GM21381 (cell line): ENCODE measurements around the gene ARPC5L.
"Not testable (repeated sequence)": the region's sequence is repeated elsewhere in the genome, so short reads cannot be mapped to it uniquely, and the experiment has no call there.

Experiments
- ATAC-seq: cut with Tn5 transposase; IDR thresholded peaks from one replicate; pipeline ENCODE4 v1.9.1; 2021; ENCODE audit warnings: mild to moderate bottlenecking, moderate library complexity; ENCODE audit not compliant: unreplicated experiment

The ARPC5L gene

DNA sequence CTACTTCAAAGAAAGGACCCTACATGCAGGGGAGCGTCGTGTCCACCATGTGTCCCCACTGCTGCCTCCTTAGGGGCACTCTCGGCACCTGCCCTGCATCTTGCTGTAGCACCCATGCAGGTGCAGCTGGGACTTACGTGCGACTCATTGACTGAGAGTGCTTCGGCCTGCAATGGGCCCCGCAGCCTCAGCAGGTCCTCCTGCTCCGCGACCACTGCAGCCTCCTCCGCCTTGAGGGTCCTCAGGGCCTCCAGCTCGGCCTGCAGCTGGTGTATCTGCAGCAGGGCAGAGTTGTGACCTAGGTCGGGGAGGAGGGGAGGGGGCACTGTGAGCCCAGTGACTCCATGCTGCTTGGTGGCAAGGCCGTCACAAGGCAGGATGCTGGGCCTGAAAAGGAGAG, 27.1 kb downstream of the ARPC5L start:
- ATAC-seq = no peak

DNA sequence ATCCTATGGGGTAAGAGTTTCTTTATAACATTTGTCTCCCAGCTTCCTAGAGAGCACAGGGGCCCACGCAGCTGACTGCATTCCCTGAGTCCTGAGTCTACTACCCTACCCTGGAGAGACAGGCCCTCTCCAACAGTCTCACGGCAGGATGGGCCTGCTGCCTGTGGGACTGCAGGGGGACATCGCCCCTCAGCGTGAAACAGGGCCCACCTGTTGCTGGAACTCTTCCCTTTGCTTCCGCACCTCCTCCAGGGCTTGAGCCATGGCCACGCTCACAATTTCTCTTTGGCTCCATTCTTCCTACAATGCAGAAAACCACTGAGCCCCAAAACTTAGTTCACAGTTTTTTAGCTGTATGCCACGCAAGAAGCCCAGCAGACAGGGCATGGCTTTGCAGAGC, 28.2 kb downstream of the ARPC5L start:
- no peak for ATAC-seq

- no peak for ATAC-seq
Observed at GRCh38 chr9:124894035-124894740, 32.3 kb downstream of the ARPC5L start.

GRCh38 chr9:124894741-124895170, 32.8 kb downstream of the ARPC5L start:
- no peak for ATAC-seq

DNA sequence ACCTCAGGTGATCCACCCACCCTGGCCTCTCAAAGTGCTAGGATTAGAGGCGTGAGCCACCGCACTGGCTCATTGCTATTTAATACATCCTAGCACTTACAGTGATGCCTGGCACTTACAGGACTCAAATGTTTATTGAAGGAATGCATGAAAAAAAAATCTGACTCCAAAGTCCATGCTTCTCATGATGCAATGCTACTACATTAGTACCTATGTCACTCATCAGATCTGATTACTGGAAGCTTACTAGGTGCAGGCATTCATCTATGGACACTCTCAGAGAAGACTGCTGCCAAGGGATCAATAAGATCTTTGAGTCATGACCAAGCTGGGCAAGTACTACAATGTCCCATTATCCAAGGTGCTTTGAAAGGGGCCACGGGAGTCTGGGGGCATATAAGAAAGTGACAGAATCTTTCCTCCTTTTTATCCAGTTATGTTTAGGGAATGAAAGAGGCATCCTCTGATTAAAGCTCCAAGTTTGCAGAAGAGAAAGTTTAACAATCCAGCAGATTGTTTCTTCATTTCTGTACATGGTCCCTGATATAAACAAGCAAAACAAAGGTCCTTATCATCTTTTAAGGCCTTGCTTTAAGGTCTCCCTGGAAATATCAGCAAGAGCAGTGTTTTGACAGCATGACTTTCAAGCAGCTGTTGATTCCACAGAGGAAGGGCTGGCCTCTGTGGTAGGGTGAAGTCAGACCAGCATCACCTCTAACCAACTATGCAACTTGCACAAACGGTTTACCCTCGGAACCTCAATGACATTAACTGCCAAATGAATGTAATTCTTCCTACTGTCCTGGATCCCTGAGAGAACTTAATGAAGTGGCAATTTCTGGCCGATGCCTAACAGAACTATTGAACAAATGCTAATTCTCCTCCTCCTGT, 35.9 kb downstream of the ARPC5L start:
- no peak for ATAC-seq

- no peak for ATAC-seq
Observed at GRCh38 chr9:124899845-124900244, 37.9 kb downstream of the ARPC5L start.

GRCh38 chr9:124906966-124907365, 45.0 kb downstream of the ARPC5L start:
- ATAC-seq = no peak

- ATAC-seq = no peak
Observed at GRCh38 chr9:124908098-124908497, 46.2 kb downstream of the ARPC5L start.

DNA sequence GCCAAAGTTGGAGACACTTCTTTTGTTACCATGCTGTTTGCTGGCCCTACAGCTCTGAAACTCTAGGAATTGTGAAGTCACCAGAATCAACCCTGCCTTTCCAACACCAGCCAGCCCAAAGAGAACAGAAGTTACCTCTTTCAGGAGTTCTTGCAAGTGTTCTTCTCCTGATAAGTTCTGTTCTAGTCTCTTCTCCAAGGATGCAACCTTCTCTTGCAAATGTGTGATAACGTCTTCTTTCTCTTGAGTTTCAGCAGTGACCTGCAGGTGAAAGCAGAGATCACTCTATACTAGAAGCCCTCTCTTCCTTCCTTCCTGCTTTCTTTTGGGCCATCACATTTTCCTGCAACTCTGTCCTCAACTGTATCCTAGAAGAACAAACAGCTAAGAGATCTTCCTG, 49.8 kb downstream of the ARPC5L start:
- ATAC-seq = no peak

- ATAC-seq = no peak
Observed at GRCh38 chr9:124913378-124913777, 51.4 kb downstream of the ARPC5L start.

DNA sequence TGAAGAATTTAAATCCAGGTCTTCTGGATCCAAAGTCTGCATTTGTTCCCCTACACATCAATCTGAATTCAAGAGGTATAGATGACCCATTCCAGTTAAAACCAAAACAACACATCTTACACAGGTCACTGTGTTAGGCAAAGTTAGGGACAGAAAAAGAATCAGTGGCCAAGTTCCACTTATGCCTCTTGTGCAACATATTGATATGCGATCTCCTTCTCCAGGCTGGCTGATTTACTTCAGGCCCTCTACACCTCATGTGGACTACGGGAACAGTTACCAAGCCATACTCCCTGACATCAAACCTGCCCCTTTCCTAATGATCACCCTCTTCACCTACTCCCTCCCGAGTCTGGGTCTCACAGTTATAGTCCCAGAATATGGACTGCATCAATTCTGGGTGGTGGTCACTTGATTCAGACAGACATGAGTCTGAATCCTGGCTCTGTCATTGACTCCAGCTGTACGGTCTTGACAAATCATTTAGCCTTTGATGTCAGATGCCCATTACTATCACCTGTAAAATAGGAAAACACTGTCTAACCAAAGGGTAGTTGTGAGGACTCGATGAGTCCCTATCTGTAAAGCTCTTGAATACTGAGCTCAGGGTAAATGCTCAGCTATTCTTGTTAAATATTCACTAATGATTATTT, 52.9 kb downstream of the ARPC5L start:
- no peak for ATAC-seq

- not testable (repeated sequence) for ATAC-seq
Observed at GRCh38 chr9:124920394-124920793, 58.5 kb downstream of the ARPC5L start.
